HG03460 (cell line): ENCODE measurements around the gene NRROS.

ENCODE experiments used
- ATAC-seq: cut with Tn5 transposase; IDR thresholded peaks from one replicate; pipeline ENCODE4 v1.9.1; 2021; ENCODE audit not compliant: unreplicated experiment

Gene NRROS

DNA sequence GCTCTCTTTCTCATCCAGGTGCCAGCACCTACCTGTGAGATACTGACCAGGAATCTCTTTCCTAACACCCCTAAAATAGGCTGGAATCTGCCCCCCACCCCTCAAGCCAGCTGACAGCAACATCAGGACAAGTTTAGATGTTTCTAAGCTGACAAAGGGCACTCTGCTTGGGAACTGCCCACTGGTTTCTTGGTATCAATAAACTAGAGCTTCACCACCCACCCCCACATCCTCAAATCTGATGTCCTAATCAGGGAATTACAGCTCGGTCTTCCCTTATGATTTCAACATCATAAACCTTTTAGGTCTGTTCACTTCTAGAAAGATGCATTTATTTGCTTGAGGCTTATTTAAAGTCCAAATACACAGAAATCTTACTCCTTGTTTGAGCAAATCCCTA is 37.9 kb downstream of the NRROS start:
- no peak for ATAC-seq

DNA sequence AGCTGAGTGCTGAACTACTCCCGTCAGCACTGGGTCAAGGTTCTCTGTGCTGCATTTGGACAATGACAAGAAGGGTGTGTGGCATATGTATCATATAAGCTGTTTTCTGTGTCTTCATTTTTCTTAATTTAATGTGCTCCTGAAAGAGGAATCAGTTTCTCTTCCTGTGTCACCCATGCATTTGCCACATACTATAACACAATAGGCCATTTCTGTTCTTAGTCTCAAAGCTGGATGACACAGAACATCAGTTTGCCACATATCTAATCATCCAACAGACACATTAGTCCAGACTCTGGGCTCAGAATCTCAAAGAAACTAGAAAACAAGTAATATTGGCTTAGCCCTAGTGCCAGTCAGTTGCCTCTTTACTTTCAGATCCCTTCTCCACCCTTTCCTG is 38.4 kb downstream of the NRROS start:
- ATAC-seq: no peak

DNA sequence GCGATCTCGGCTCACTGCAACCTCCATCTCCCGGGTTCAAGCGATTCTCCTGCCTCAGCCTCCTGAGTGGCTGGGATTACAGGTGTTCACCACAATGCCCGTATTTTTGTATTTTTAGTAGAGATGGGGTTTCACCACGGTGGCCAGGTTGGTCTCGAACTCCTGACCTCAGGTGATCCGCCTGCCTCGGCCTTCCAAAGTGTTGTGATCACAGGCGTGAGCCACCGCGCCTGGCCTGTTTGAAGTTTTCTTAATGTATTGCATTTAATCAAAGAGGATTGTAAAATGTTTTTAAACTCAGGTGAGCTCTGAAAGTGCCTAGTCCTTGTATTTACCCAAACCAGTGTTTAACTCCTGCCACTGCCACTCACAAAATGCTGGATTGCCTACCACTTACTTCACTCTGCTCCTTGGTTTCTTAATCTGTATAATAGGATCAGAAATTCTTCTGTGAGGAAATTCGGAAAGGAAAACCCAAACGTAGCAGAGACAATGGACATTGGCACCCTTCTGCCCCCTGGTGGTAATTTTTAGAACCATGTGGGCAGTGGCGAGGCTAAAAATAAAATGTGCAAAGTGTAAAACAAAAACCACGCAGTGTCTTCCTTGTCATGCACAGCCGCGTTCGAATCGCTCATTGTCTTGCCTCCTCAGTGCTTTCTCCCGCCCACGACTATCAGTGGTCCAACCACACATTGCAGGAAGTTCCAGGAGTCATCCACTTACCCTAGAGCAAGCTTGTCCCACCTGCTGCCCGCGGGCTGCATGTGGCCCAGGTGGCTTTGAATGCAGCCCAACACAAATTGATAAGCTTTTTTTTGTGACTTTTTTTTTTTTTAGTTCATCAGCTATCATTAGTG is 45.3 kb downstream of the NRROS start:
- ATAC-seq: peak; percentile 89

DNA sequence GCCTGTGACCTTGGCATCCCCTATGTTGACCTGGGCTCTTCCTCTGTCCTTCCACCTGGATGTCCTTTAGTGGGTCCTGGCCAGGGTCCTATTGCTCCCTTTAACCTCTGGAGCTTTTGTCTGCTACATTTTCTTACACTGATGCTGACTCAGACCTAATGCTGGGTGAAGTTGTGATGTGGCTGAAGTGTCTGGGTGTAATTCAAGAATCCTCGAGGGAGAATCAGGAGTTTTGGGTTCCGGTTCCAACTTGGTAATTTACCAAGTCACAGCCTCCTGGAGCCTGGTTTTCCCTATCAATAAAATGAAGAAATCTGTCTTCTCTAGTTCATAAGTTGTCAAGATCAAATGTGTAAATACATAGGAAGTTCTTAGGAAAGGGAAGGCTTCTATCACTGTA is 46.9 kb downstream of the NRROS start:
- no peak for ATAC-seq

DNA sequence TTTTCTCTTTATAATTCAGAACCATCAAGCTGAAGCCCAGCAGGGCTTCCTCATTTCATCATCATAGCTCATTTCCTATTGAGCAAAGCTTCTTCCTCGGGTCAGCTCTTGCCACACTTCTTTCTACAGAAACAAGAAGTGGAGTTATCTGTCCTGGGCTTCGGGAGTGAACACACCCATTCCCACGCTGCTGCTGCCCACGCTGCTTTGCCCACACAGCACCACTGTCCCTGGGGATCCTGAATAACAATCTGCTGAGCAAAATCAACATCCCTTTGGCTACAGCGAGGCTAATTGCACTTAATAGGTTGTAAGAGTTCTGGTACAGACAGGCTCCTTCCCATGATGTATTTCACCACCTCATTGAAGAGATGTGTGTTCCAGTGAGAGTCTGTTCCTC is 48.9 kb downstream of the NRROS start:
- no peak for ATAC-seq

DNA sequence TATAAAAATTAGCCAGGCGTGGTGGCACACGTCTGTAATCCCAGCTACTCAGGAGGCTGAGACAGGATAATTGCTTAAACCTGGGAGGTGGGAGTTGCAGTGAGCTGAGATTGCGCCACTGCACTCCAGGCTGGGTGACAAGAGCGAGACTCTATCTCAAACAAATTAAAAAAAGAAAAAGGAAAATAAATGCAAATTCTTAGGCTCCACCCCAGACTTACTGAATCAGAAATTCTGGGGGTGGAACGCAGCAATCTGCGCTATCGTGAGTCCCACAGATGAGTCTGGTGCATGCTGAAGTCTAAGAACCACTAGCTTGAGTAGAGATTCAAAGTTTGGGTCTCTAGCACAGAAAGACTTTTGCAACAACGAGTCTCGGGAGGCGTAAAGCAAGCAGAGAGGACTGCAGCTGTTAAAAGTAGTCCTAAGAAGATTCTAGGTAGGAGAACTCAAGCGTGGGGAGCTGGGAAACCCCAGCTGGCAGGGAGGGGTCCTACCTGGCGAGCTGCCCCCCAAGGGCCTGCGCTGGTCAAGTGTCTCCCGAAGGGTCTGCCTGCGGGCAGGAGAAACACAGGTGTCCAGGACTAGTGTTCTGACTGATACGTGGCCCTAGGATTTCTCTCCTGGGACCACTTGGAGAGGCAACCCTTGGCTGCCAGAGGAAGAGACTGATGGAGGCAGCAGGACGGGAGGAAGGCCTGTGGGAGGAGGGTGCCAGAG is 50.6 kb downstream of the NRROS start:
- ATAC-seq: no peak

DNA sequence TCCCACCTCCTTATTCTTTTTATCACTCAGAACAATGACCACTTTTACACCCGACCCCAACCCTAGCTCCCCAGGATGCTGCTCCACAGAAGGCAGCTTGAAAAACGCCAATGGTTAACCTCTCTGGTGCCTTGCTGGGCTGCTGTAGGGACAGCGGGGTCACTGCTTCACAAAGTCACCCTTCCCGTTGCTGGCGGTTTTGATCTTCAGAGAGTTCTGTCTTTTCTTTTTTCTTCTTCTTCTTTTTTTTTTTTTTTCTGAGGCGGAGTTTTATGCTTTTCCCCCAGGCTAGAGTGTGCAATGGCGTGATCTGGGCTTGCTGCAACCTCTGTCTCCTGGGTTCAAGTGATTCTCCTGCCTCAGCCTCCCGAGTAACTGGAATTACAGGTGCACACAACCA is 51.9 kb downstream of the NRROS start:
- no peak for ATAC-seq

DNA sequence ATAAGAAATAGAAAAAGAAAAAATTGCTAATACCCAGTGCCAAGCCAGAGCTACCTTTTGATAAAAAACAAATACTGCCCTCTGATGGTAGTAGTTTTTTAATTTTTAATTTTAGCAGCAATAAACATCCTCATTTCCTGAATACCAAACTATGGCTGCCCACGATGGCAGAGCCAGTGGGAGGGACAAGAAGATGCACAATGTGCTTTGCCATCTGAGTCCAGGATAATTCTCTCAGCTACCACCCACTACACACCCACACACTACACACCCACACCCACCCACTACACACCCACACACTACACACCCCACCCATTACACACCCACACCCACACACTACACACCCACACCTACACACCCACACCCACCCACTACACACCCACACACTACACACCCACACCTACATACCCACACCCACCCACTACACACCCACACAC is 54.7 kb downstream of the NRROS start:
- no peak for ATAC-seq

DNA sequence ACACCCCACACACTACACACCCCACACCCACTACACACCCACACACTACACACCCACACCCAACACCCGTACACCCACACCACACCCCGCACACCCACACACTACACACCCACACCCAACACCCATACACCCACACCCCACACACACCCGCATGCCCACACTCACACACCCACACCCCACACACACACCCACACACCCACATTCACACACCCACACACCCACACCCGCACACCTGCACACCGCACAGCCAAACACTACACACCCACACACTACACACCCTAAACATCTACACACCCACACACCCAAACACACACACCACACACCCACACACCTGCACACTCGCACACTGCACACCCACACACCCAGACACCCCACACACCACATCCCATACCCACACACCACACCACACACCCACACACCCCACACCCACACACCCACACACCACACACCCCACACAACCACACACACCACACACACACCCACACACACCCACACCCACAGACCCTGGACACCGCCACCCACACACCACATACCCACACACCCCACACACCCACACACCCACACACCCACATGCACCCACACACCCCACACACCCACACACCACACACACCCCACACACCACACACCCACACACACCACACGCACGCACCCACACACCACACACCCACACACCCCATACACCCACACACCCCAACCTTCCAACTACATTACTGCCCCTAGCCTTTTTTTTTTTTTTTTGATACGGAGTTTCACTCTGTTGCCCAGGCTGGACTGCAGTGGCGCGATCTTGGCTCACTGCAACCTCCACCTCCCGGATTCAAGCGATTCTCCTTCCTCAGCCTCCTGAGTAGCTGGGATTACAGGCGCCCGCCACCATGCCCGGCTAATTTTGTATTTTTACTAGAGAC is 55.7 kb downstream of the NRROS start:
- no peak for ATAC-seq

DNA sequence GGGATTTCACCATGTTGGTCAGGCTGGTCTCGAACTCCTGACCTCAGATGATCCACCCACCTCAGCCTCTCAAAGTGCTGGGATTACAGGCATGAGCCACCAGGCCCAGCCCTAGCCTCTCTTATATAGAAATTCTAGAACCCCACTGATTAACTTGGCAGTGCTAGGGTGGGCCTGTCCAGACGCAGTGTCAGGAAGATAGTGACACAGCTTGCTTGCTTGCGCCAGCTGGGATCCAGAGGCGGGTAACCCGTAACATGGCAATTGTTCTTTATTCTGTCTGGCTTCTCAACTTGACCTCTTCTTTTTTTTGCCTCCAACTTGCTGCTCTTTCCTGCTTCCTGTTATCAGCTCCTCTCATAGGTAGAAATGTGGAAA is 56.3 kb downstream of the NRROS start:
- ATAC-seq: no peak

DNA sequence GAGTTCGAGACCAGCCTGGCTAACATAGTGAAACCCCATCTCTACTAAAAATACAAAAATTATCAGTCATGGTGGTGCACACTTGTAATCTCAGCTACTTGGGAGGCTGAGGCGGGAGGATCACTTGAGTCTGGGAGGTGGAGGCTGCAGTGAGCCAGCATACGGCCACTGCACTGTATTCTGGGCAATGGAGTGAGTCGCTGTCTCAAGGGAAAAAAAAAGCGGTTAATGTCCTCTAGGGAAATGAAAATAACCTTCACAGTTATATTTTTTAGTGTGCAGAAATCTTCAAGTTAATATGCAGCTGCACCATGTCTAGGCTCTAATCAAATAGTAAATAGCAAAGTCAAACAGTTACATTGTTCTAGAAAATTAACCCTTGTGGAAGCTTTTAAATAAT is 57.8 kb downstream of the NRROS start:
- ATAC-seq: no peak

DNA sequence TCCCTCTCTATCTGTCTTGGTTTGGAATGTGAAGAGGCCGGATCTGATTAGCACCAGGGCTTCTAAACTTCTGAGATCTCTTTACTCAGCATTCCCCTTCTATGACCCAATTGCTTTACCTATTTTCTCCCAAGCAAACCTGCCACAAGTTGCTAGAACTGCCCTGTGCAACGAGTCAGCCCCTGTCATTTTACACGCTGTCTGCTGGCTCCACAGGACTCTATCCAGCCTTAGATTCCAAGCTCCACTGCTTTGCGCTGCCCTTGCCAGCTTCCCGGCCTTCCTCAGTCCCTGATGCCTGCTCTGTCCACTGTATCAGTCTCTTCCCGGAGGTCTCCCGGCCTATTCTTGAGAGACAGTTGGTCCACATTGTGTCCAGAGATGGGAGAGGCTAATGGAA is 60.3 kb downstream of the NRROS start:
- no peak for ATAC-seq

DNA sequence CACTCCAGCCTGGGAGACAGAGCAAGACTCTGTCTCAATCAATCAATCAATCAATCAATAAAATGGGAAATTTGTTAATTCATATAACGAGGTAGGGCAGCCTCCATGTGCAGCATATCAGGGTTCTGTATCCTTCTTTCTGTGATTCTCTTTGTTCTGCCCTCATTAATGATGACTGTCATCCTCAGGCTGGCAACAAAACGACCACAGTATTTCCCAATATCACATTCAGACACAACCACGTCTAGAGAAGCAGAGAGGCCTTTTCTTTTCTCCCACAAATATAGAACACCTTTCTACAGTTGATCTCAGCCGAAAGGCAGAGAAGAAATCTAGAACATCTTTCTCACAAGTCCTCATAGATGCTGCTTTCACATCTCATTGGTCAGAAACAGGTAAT is 61.3 kb downstream of the NRROS start:
- ATAC-seq: no peak

DNA sequence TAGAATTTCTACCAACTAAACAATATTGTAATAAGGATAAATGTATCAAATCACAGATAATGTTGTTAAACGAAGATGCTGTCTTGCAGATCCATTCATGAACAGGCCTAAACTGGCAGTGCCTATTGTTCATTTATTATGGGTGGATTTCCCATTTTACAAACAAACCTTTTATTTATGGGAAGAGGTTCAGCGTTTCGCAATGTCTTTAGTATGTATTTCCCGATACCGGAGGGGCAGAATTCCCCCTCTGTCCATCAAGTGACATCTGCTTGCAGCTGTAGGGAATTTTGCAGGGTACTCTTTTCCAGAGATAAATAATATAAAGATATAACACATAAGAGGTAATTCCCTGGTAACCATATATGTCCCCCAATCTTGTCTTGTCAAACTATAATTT is 66.8 kb downstream of the NRROS start:
- ATAC-seq: no peak

DNA sequence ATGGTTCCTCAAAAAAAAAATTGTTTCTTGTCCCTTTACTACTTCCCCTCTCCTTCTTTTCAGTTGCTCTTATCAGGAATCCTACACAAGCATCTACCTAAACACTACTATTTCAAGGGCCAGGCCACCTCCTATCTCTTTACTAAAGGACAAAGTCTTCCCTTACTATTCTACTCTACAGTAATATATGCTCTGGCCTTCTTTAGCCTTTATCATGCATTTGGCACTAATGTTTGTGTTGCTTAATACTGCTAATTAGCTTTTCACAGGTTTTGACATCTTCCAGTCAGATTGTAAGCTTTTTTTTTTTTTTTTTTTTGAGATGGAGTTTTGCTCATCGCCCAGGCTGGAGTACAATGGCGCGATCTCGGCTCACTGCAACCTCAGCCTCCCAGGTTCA is 67.2 kb downstream of the NRROS start:
- ATAC-seq: no peak

DNA sequence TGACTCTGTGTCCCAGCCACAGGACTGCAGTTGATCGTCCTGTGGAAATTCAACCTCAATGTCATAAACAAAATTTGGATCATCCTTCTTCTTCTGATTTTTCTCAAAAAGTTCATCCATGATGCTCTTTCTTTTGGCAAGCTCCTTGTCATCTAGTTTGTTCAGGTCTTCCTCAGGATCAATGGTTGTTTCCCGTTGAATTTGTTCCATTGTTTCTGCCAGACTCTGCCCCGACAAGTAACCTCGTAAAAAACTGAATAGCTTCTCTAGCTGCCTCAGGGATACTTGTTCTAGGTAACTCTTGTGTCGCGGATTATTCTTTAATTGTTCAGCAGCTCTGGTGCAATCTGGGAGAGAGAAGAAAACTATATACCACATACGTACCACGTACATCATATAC is 68.1 kb downstream of the NRROS start:
- no peak for ATAC-seq

DNA sequence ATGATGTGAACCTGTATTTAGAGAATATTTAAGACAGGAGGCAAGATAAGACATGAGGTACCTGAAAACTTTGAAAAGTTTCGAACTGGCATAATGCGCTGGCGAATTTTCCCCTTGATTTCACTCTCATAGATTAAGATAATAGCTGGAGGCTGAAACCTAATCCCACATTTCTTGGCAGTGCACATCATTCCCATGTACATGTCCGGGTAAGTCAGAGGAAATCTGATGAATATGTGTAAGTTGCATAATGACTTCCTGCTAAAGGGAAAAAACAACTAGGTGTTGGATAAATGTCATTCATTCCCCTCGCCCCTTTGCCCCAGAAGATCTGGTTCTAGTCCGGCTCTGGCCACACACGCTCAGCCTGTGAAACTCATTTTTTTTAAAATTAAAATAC is 69.0 kb downstream of the NRROS start:
- ATAC-seq: no peak
